Keratinocyte (primary cell): ENCODE results near the gene ABAT. TPM values are rescaled to one million over a fixed set of nuclear protein-coding genes. Genes with fewer than 3 reads are reported as not detected.

Source experiments
- DNase-seq: peaks from one replicate; pipeline ENCODE4 v3.0.0-alpha.2; 2011; ENCODE audit warnings: low read depth, missing footprints, low spot score
- FAIRE-seq: peaks from 2 replicates; lab custom pipeline; 2011; peaks lifted over from hg19 to GRCh38; lab: Jason Lieb, UNC
- H2AFZ ChIP-seq: 2 replicates; pipeline ENCODE4 v1.6.0; 2012; ENCODE audit warnings: low read length, control low read depth, inconsistent platforms; ENCODE audit not compliant: control insufficient read depth
- H3K27ac ChIP-seq: 2 replicates; pipeline ENCODE4 v1.5.1; 2011; ENCODE audit warnings: low read length; ENCODE audit not compliant: control insufficient read depth, insufficient read depth
- H3K27me3 ChIP-seq: 3 replicates; pipeline ENCODE4 v1.6.0; 2011; ENCODE audit warnings: low read length; ENCODE audit not compliant: control insufficient read depth, insufficient read depth; ENCODE audit errors: extremely low read depth
- H3K36me3 ChIP-seq, 2 experiments: 2 replicates in 1 of 2; 3 replicates in 1 of 2; pipeline ENCODE4 v1.5.1; 2011; ENCODE audit warnings: low read length in 2 of 2, mild to moderate bottlenecking in 1 of 2; ENCODE audit not compliant: control insufficient read depth in 2 of 2, insufficient read depth in 2 of 2; ENCODE audit errors: extremely low read depth in 1 of 2
- H3K4me1 ChIP-seq: 3 replicates; pipeline ENCODE4 v1.5.1; 2011; ENCODE audit warnings: low read length; ENCODE audit not compliant: control insufficient read depth, insufficient read depth; ENCODE audit errors: extremely low read depth
- H3K4me2 ChIP-seq: 3 replicates; pipeline ENCODE4 v1.6.0; 2011; ENCODE audit warnings: low read depth, low read length; ENCODE audit not compliant: control insufficient read depth, insufficient read depth; ENCODE audit errors: extremely low read depth
- H3K4me3 ChIP-seq, 3 experiments: fragments of 200-600 bp in 1 of 3; sonication (generic) in 1 of 3; 2 replicates in 2 of 3; 3 replicates in 1 of 3; pipeline ENCODE4 v1.5.1; 2011 to 2016; ENCODE audit warnings: low read length in 3 of 3, mild to moderate bottlenecking in 3 of 3, control low read depth in 2 of 3, inconsistent platforms in 1 of 3, low read depth in 1 of 3, mixed read lengths in 1 of 3, mixed run types in 1 of 3, moderate library complexity in 1 of 3; ENCODE audit not compliant: control insufficient read depth in 2 of 3, insufficient read depth in 2 of 3; ENCODE audit errors: extremely low read depth in 1 of 3
- H3K79me2 ChIP-seq: 2 replicates; pipeline ENCODE4 v1.6.0; 2012; ENCODE audit warnings: low read length; ENCODE audit not compliant: control insufficient read depth, insufficient read depth
- H3K9ac ChIP-seq: 3 replicates; pipeline ENCODE4 v1.6.0; 2011; ENCODE audit warnings: low read length; ENCODE audit not compliant: control insufficient read depth, insufficient read depth; ENCODE audit errors: extremely low read depth
- H3K9me1 ChIP-seq: 3 replicates; pipeline ENCODE4 v1.6.0; 2011; ENCODE audit warnings: low read length; ENCODE audit not compliant: control insufficient read depth, insufficient read depth; ENCODE audit errors: extremely low read depth
- H3K9me3 ChIP-seq: 2 replicates; pipeline ENCODE4 v1.5.1; 2012; ENCODE audit warnings: low read depth, low read length; ENCODE audit not compliant: control insufficient read depth
- H4K20me1 ChIP-seq: 3 replicates; pipeline ENCODE4 v1.6.0; 2011; ENCODE audit warnings: low read length; ENCODE audit not compliant: control insufficient read depth, insufficient read depth; ENCODE audit errors: extremely low read depth
- CTCF ChIP-seq, 3 experiments: IDR thresholded peaks in 1 of 3; conservative IDR thresholded peaks in 1 of 3; optimal IDR thresholded peaks in 1 of 3; 2 replicates in 2 of 3; 3 replicates in 1 of 3; pipeline versions ENCODE3 to v1.5.1; 2011; ENCODE audit warnings: low read length in 3 of 3, mild to moderate bottlenecking in 3 of 3, moderate library complexity in 2 of 3, control low read depth in 1 of 3, inconsistent platforms in 1 of 3; ENCODE audit not compliant: insufficient read depth in 2 of 3; ENCODE audit errors: extremely low read depth in 1 of 3
- EZH2 ChIP-seq: IDR thresholded peaks from one replicate; pipeline ENCODE4 v1.6.1; 2012; ENCODE audit warnings: inconsistent platforms, mild to moderate bottlenecking, low read length, moderate library complexity
- dilution Hi-C: fragments of 300-500 bp; cut with MboI; formaldehyde crosslinking; loops from one replicate; pipeline ENCODE4 v1.7.0; 2020; ENCODE audit warnings: low sequenced_read_pairs; ENCODE audit not compliant: extremely low pct_ligation_motif_present
- polyA plus RNA-seq, 5 experiments: library from polyadenylated mRNA; depleted of rRNA in 3 of 5; stranded (reverse) in 3 of 5; stranded (forward) in 1 of 5; unstranded in 1 of 5; fragments of >200 nt; gene quantifications; 1 replicate in 1 of 5; 2 replicates in 3 of 5; 3 replicates in 1 of 5; pipeline versions ENCODE4 v1.2.1 to v1.2.3, GENCODE V29; 2011 to 2012; ENCODE audit warnings: missing spikeins in 2 of 5, low read depth in 1 of 5, low replicate concordance in 1 of 5

The ABAT gene
- polyA plus RNA-seq, 1 donor (not counting 4 experiments of a cell fraction or from before 2014, with no cell fraction given), result 13.7 TPM

DNA sequence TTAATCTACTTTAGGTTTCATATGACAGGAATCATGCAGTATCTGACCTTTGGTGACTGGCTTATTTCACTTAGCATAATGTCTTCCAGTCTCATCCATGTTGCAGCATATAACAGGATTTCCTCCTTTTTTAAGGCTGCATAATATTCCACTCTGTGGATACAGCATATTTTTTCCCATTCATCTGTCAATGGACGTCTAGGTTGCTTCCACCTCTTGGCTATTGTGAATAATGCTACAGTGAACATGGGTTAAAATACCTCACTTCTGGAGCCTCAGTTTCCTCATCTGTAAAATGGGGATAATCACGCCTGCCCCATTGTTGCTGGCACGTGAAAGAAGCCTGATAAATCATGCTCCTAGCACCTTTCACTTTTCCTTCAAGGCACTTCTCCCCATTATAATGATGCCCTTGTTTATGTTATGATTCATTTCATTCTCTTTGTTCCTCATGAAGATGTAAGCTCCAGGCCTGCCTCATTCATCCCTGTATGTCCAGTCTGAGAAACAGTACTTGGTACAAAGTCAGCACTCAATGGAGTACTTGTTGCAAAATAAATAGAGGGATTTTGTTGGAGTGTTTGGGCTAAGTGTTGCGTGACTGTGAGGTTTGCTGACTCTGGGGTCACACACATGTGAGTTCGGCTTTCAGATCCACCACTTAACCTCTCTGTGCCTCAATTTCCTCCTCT lies 59.6 kb downstream of the ABAT start:
- H3K9me3 ChIP-seq, result no peaks in the 10 kb centered on the region
- no peaks in the 10 kb centered on the region for H3K79me2 ChIP-seq
- H3K36me3 ChIP-seq, result no peaks in the 10 kb centered on the region
- no peaks in the 10 kb centered on the region for H3K9me1 ChIP-seq
- no peak for DNase-seq
- H3K9ac ChIP-seq, result no peak overlapping the region
- H4K20me1 ChIP-seq, result peaks cover 4% of the 10 kb centered on the region
- H2AFZ ChIP-seq, result no peak overlapping the region
- H3K4me2 ChIP-seq, result no peak overlapping the region
- H3K27ac ChIP-seq, result no peak overlapping the region
- TF ChIP-seq CTCF (optimal IDR thresholded peaks at IDR 0.05 in 1 of 3, IDR thresholded peaks at IDR 0.05 in 1 of 3, conservative IDR thresholded peaks at IDR 0.05 in 1 of 3; ENCODE audit: extremely low read depth in 1 of 3, insufficient read depth in 2 of 3, low read length in 3 of 3) (no peak), EZH2 (no peak)
- no peaks in the 10 kb centered on the region for H3K27me3 ChIP-seq
- peaks cover 12% of the 10 kb centered on the region for H3K4me1 ChIP-seq
- dilution Hi-C loops, result no loop called here
- no peak overlapping the region for H3K4me3 ChIP-seq
- FAIRE-seq, result no peak

DNA sequence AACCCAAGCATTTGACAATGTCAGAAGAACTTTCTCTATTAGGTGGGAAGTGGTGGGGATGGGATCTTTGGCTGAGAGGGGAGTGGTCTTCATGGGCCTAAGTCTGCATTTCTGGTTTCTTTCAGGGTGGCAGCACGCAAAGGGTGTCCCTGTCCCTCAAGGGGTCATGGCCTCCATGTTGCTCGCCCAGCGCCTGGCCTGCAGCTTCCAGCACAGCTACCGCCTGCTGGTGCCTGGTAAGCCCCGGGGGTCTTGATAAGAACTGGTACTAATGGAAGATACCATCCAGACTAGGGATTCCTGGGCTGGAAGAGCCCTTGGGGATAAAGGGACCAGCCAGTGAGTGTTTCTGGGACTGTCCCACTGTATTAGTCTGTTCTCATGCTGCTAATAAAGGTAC lies 61.2 kb downstream of the ABAT start:
- no peaks in the 10 kb centered on the region for H3K79me2 ChIP-seq
- no peaks in the 10 kb centered on the region for H3K36me3 ChIP-seq
- FAIRE-seq (no peak), DNase-seq (no peak)
- dilution Hi-C loops, result no loop called here
- no peak overlapping the region for H3K27ac ChIP-seq
- H3K9ac ChIP-seq, result no peak overlapping the region
- H2AFZ ChIP-seq, result no peak overlapping the region
- no peak overlapping the region for H3K4me2 ChIP-seq
- H3K9me1 ChIP-seq, result no peaks in the 10 kb centered on the region
- TF ChIP-seq EZH2, result no peak
- TF ChIP-seq CTCF (optimal IDR thresholded peaks at IDR 0.05 in 1 of 3, IDR thresholded peaks at IDR 0.05 in 1 of 3, conservative IDR thresholded peaks at IDR 0.05 in 1 of 3; ENCODE audit: extremely low read depth in 1 of 3, insufficient read depth in 2 of 3, low read length in 3 of 3), result no peak
- peaks cover 2% of the 10 kb centered on the region for H3K4me1 ChIP-seq
- no peaks in the 10 kb centered on the region for H3K9me3 ChIP-seq
- H3K27me3 ChIP-seq, result no peaks in the 10 kb centered on the region
- H3K4me3 ChIP-seq, result no peak overlapping the region
- H4K20me1 ChIP-seq, result peaks cover 1% of the 10 kb centered on the region
